WTC11 (cell line): ENCODE data around the gene PRDM15.

Experiments
- AFF4 ChIP-seq: sonication (generic); formaldehyde crosslinking; IDR thresholded peaks from 2 replicates; pipeline ENCODE4 v1.8.1; 2023; ENCODE audit warnings: mild to moderate bottlenecking, missing genetic modification reagents, borderline replicate concordance
- ATF3 ChIP-seq: sonication (generic); formaldehyde crosslinking; conservative IDR thresholded peaks from 2 replicates; pipeline ENCODE4 v1.8.1; 2022; ENCODE audit warnings: mild to moderate bottlenecking, missing genetic modification reagents
- CREB1 ChIP-seq: sonication (generic); formaldehyde crosslinking; IDR thresholded peaks from 2 replicates; pipeline ENCODE4 v1.8.0; 2023; ENCODE audit warnings: mild to moderate bottlenecking, missing genetic modification reagents
- ELF4 ChIP-seq: sonication (generic); formaldehyde crosslinking; IDR thresholded peaks from 2 replicates; pipeline ENCODE4 v1.8.1; 2022; ENCODE audit warnings: low read depth, mild to moderate bottlenecking, moderate library complexity, missing genetic modification reagents
- FOXK1 ChIP-seq: sonication (generic); formaldehyde crosslinking; IDR thresholded peaks from 2 replicates; pipeline ENCODE4 v1.8.0; 2022; ENCODE audit warnings: mild to moderate bottlenecking, moderate library complexity, missing genetic modification reagents
- NR2C2 ChIP-seq: sonication (generic); formaldehyde crosslinking; IDR thresholded peaks from 2 replicates; pipeline ENCODE4 v1.8.0; 2022; ENCODE audit warnings: mild to moderate bottlenecking, missing genetic modification reagents
- TCF7 ChIP-seq: sonication (generic); formaldehyde crosslinking; IDR thresholded peaks from 2 replicates; pipeline ENCODE4 v1.8.0; 2022; ENCODE audit warnings: mild to moderate bottlenecking, low read depth, missing genetic modification reagents, moderate library complexity
- USF1 ChIP-seq: sonication (generic); formaldehyde crosslinking; IDR thresholded peaks from 2 replicates; pipeline ENCODE4 v1.8.0; 2022; ENCODE audit warnings: mild to moderate bottlenecking, missing genetic modification reagents
- ZBTB21 ChIP-seq: sonication (generic); formaldehyde crosslinking; IDR thresholded peaks from 2 replicates; pipeline ENCODE4 v1.8.1; 2023; ENCODE audit warnings: mild to moderate bottlenecking, missing genetic modification reagents, borderline replicate concordance
- ZNF219 ChIP-seq: sonication (generic); formaldehyde crosslinking; IDR thresholded peaks from 2 replicates; pipeline ENCODE4 v1.8.0; 2023; ENCODE audit warnings: missing genetic modification reagents, mild to moderate bottlenecking, borderline replicate concordance
- TF ChIP-seq, protein P1 (sequence below): sonication (generic); formaldehyde crosslinking; IDR thresholded peaks from 2 replicates; pipeline ENCODE4 v1.8.0; 2023; ENCODE audit warnings: missing genetic modification reagents, mild to moderate bottlenecking, borderline replicate concordance
- TF ChIP-seq, protein P2 (sequence below): fragments of 200-600 bp; IDR thresholded peaks from 2 replicates; pipeline ENCODE4 v1.8.0; 2022; ENCODE audit warnings: antibody characterized with exemption
- TF ChIP-seq, protein P3 (sequence below): sonication (generic); formaldehyde crosslinking; IDR thresholded peaks from 2 replicates; pipeline ENCODE4 v1.8.1; 2022; ENCODE audit warnings: low read depth, missing genetic modification reagents, borderline replicate concordance

- TF ChIP-seq, protein P1, sequence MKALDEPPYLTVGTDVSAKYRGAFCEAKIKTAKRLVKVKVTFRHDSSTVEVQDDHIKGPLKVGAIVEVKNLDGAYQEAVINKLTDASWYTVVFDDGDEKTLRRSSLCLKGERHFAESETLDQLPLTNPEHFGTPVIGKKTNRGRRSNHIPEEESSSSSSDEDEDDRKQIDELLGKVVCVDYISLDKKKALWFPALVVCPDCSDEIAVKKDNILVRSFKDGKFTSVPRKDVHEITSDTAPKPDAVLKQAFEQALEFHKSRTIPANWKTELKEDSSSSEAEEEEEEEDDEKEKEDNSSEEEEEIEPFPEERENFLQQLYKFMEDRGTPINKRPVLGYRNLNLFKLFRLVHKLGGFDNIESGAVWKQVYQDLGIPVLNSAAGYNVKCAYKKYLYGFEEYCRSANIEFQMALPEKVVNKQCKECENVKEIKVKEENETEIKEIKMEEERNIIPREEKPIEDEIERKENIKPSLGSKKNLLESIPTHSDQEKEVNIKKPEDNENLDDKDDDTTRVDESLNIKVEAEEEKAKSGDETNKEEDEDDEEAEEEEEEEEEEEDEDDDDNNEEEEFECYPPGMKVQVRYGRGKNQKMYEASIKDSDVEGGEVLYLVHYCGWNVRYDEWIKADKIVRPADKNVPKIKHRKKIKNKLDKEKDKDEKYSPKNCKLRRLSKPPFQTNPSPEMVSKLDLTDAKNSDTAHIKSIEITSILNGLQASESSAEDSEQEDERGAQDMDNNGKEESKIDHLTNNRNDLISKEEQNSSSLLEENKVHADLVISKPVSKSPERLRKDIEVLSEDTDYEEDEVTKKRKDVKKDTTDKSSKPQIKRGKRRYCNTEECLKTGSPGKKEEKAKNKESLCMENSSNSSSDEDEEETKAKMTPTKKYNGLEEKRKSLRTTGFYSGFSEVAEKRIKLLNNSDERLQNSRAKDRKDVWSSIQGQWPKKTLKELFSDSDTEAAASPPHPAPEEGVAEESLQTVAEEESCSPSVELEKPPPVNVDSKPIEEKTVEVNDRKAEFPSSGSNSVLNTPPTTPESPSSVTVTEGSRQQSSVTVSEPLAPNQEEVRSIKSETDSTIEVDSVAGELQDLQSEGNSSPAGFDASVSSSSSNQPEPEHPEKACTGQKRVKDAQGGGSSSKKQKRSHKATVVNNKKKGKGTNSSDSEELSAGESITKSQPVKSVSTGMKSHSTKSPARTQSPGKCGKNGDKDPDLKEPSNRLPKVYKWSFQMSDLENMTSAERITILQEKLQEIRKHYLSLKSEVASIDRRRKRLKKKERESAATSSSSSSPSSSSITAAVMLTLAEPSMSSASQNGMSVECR (CRISPR knock-in tag) = no peak
- TF ChIP-seq, protein P2, sequence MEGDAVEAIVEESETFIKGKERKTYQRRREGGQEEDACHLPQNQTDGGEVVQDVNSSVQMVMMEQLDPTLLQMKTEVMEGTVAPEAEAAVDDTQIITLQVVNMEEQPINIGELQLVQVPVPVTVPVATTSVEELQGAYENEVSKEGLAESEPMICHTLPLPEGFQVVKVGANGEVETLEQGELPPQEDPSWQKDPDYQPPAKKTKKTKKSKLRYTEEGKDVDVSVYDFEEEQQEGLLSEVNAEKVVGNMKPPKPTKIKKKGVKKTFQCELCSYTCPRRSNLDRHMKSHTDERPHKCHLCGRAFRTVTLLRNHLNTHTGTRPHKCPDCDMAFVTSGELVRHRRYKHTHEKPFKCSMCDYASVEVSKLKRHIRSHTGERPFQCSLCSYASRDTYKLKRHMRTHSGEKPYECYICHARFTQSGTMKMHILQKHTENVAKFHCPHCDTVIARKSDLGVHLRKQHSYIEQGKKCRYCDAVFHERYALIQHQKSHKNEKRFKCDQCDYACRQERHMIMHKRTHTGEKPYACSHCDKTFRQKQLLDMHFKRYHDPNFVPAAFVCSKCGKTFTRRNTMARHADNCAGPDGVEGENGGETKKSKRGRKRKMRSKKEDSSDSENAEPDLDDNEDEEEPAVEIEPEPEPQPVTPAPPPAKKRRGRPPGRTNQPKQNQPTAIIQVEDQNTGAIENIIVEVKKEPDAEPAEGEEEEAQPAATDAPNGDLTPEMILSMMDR = no peak
- TF ChIP-seq ZNF219 (CRISPR knock-in tag) = no peak
- TF ChIP-seq CREB1 (CRISPR knock-in tag) = no peak
- TF ChIP-seq ATF3 = no peak
- TF ChIP-seq AFF4 (CRISPR knock-in tag) = no peak
- TF ChIP-seq, protein P3, sequence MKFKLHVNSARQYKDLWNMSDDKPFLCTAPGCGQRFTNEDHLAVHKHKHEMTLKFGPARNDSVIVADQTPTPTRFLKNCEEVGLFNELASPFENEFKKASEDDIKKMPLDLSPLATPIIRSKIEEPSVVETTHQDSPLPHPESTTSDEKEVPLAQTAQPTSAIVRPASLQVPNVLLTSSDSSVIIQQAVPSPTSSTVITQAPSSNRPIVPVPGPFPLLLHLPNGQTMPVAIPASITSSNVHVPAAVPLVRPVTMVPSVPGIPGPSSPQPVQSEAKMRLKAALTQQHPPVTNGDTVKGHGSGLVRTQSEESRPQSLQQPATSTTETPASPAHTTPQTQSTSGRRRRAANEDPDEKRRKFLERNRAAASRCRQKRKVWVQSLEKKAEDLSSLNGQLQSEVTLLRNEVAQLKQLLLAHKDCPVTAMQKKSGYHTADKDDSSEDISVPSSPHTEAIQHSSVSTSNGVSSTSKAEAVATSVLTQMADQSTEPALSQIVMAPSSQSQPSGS (CRISPR knock-in tag) = no peak
- no peak for TF ChIP-seq ELF4
- no peak for TF ChIP-seq NR2C2 (CRISPR knock-in tag)
- no peak for TF ChIP-seq TCF7 (CRISPR knock-in tag)
- no peak for TF ChIP-seq FOXK1 (CRISPR knock-in tag)
- TF ChIP-seq USF1 (CRISPR knock-in tag) = no peak
- TF ChIP-seq ZBTB21 = no peak
Measured at GRCh38 chr21:41802684-41803083, 76.5 kb downstream of the PRDM15 start.
